Retinal pigment epithelial cell (primary cell): ENCODE measurements around the gene PRKCSH.
"Not testable (repeated sequence)": the region's sequence is repeated elsewhere in the genome, so short reads cannot be mapped to it uniquely, and the experiment has no call there.

ENCODE experiments used
- DNase-seq: peaks from one replicate; pipeline ENCODE4 v3.0.0-alpha.2; 2010; ENCODE audit warnings: low read depth
- H3K4me3 ChIP-seq: 2 replicates; pipeline ENCODE4 v1.5.1; 2011; ENCODE audit warnings: mild to moderate bottlenecking, low read length, control low read depth, moderate library complexity
- CTCF ChIP-seq: conservative IDR thresholded peaks from 2 replicates; pipeline ENCODE4 v1.5.1; 2011; ENCODE audit warnings: low read depth, low read length, control low read depth, inconsistent platforms

Gene PRKCSH

GRCh38 chr19:11422163-11423065, 13.0 kb upstream of the PRKCSH start:
- TF ChIP-seq CTCF: no peak
- H3K4me3 ChIP-seq: no peak overlapping the region
- DNase-seq: no peak

- no peak for DNase-seq
- no peak for TF ChIP-seq CTCF
- no peak overlapping the region for H3K4me3 ChIP-seq
These were observed 12.2 kb upstream of the PRKCSH start for GRCh38 chr19:11423164-11423790.

- DNase-seq: no peak
- no peak for TF ChIP-seq CTCF
- no peak overlapping the region for H3K4me3 ChIP-seq
These were observed 11.6 kb upstream of the PRKCSH start for GRCh38 chr19:11423791-11424181.

- no peak overlapping the region for H3K4me3 ChIP-seq
- no peak for TF ChIP-seq CTCF
- DNase-seq: no peak
These were observed 9.5 kb upstream of the PRKCSH start for GRCh38 chr19:11425719-11426457.

GRCh38 chr19:11426656-11427055, 8.8 kb upstream of the PRKCSH start:
- no peak for TF ChIP-seq CTCF
- no peak for DNase-seq
- no peak overlapping the region for H3K4me3 ChIP-seq

- H3K4me3 ChIP-seq, DNase-seq: not testable (repeated sequence)
These were observed 1.9 kb upstream of the PRKCSH start for GRCh38 chr19:11433526-11433925.

GRCh38 chr19:11434703-11435056, 755 bp upstream of the PRKCSH start:
- no peak for TF ChIP-seq CTCF
- DNase-seq: no peak
- peak overlapping the region; percentile 53 for H3K4me3 ChIP-seq
